Muscle of arm (tissue), 14 donors: ENCODE results near the gene CEP152. TPM values are rescaled to one million over a fixed set of nuclear protein-coding genes. Genes with fewer than 3 reads are reported as not detected.
A peak's percentile ranks its signal among the peaks of the same experiment; 100 is the strongest.
"Not testable (repeated sequence)": the region's sequence is repeated elsewhere in the genome, so short reads cannot be mapped to it uniquely, and the experiment has no call there.

Experiments used
- DNase-seq: peaks from one replicate; pipeline ENCODE4 v3.0.0-alpha.2; 2013
- long read RNA-seq, 11 donors: transcript quantifications; one replicate each; lab custom pipeline, GENCODE V29; 2026
- polyA plus RNA-seq, 12 donors: library from polyadenylated mRNA; unstranded; fragments of 120-200 nt; gene quantifications; one replicate each; pipeline ENCODE4 v1.2.1, GENCODE V29; 2013; ENCODE audit not compliant: insufficient read length in 12 of 12

CEP152 gene, protein sequence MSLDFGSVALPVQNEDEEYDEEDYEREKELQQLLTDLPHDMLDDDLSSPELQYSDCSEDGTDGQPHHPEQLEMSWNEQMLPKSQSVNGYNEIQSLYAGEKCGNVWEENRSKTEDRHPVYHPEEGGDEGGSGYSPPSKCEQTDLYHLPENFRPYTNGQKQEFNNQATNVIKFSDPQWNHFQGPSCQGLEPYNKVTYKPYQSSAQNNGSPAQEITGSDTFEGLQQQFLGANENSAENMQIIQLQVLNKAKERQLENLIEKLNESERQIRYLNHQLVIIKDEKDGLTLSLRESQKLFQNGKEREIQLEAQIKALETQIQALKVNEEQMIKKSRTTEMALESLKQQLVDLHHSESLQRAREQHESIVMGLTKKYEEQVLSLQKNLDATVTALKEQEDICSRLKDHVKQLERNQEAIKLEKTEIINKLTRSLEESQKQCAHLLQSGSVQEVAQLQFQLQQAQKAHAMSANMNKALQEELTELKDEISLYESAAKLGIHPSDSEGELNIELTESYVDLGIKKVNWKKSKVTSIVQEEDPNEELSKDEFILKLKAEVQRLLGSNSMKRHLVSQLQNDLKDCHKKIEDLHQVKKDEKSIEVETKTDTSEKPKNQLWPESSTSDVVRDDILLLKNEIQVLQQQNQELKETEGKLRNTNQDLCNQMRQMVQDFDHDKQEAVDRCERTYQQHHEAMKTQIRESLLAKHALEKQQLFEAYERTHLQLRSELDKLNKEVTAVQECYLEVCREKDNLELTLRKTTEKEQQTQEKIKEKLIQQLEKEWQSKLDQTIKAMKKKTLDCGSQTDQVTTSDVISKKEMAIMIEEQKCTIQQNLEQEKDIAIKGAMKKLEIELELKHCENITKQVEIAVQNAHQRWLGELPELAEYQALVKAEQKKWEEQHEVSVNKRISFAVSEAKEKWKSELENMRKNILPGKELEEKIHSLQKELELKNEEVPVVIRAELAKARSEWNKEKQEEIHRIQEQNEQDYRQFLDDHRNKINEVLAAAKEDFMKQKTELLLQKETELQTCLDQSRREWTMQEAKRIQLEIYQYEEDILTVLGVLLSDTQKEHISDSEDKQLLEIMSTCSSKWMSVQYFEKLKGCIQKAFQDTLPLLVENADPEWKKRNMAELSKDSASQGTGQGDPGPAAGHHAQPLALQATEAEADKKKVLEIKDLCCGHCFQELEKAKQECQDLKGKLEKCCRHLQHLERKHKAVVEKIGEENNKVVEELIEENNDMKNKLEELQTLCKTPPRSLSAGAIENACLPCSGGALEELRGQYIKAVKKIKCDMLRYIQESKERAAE (N-terminal part only)
- 1 to 10 TPM in 11 of 12 donors, not detected in 1; 1.7 to 7.9 (median 4.3) TPM for polyA plus RNA-seq
- long read RNA-seq, donor 1 = 0 reads
- long read RNA-seq, donor 2 = 0 reads
- long read RNA-seq, donor 3, partial matches to known transcripts = 0 of 1 reads
- long read RNA-seq, donor 3, other reads (novel, unspliced or antisense) = 0 of 1 reads
- long read RNA-seq, donor 4 = 0 reads
- long read RNA-seq, donor 5 = 0 reads
- long read RNA-seq, donor 6 = 0 reads
- long read RNA-seq, donor 7 = 0 reads
- long read RNA-seq, donor 8 = 0 reads
- long read RNA-seq, donor 9 = 0 reads
- long read RNA-seq, donor 10 = 0 reads
- long read RNA-seq, donor 11 = 0 reads

DNA sequence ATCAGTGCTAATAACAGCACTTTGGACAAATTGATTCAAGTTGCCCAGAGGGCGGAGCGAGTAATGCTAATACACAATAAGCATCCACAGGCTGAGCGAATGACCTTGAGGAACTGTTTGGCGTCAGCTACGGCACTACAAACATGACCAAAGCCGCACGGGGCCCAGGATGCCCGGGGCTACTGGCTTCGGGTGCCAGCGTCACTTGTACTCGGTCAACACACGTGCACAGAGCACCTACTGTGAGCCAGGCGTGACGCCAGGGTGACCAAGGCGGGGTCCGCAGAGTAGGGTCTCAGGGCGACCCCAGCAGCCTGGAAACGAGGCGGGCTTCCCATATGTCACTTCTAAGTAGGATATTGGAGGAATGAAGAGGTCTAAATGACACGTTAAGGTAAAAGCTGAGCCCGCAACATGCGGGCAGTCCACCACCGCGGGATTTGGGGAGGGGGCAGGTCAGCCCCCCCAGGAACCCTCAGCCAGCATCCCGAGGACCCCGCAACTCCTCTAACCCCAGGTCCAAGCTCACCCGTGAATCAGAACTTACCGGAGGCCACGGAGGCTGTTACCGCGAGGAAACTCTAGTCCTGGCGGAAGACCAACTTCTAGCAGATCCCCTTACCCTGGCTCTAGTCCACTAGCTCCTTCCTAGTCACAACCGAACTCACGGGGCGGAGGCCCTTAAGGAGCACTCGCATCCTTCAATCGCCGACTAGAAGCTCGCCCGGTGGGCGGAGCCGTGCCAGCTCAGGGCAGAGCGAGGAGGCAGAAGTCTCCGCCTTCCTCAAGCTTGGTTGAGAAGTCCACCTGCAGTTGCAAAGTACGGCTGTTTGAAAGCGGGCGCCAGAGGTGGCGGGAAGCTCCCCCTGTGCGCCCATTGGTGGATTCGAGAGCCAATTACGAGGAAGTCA, at the start of gene CEP152:
Gene CEP152 (minus strand): TSS at position 656 of the 911 bp plus-strand sequence. CDS start 5,420 bp downstream, outside the sequence.
- peak; percentile 96 for DNase-seq

DNA sequence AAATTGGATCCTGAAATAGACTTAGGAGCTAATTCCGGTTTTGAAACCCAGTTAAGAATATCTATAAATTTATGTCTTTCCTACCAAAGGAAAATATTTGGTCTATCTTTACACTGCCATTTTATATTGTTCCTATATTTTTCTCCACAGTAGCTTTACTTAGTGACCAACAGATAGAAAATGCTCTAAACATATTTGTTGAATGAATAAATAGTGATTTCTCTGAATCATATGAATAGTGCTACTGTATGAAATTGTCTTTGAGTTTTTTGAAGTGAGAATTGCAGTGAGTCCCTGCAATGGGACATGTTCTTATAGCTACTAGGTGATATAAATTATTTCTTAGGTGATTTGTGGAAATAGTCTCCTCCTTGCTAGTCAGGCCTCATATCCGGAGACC, 48.6 kb upstream of the CEP152 start:
- DNase-seq = no peak

DNA sequence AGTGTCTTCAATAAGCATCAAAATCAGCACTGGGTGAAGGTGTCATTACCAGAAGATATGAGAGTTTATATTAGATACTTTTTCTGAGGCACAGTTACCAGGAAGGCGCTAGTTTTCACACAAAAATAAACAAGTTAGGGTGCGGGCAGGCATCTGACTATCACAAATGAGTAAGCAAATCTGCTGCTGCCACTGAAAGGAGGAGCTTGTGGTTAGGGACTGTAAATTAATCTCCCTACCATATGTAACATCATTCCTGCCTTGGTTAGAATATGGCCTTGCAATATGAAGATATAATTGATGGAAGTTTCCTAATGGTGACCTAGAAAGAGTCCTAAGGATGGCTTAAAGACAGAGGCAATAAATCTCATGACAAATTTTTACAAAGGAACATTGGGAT, 47.5 kb upstream of the CEP152 start:
- DNase-seq = no peak

DNA sequence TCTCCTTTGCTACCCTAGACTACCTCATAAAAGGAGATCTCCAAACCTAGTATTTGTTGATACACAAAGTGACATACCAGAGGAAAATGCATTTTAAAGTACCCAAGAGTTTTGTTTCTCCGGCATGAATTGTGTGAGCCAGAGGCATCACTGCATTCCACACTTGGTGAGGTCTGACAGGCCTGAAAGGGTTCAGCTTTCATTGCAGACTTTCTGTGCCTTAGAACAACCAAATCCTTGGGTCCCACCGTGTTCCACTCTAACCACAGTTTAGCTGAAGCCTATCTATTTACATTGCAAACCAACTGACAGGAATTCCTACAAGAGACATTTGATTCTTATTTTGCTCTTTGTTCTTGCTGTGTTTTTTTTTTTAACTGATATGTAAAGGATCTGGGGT, 46.1 kb upstream of the CEP152 start:
- DNase-seq = no peak

DNA sequence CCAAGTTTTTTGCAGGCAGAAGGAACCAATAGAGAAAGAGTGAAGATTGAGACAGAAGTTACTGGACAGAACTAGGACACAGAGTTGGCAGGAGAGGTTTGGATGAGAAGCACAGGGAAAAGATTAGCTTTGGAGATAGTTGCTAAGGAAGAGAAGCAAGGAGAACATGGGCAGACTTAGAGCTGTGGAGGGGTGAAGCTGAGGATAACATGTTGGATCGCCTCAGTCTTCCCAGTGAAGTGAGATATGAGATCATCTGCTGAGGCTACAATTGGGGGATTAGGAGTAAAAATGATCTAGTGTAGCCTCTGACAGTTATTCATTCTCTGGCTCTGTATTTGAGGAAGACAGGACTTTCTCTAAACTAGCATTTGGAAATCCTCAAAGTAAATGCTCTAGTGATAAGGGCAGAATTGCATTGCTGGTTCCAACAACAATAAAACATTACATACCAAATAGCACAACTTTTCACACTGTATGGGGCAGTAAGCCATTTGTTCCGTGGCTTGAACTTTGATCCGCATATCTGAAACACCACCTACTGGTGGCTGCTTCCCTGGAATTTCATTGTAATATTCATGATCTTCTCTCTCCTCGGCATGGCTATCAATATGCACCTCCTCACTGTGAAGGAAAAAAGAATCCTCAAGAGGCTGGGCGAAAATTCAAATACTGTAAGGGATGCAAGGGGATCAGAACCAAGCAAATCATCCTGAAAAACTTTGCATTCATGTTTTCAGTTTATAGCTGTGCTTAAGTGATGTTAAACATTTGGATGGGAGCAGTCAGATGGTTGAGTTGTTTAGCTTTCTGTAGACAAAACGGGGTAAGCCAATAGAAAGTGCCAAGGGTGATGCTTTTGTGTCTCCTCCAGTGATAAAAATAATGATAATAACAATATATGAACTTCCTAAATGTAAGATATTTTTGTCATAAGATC, 44.9 kb upstream of the CEP152 start:
- peak; percentile 43 for DNase-seq

DNA sequence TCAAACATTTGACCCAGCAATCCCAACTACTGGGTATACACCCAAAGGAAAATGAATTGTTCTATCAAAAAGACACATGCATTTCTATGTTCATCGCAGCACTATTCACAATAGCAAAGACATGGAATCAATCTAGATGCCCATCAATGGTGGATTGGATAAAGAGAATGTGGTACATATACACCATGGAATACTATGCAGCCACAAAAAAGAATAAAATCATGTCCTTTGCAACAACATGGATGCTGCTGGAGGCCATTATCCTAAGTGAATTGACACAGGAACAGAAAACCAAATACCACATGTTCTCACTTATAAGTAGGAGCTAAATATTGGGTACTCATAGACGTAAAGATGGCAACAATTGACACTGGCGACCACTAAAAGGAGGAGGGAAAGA, 43.6 kb upstream of the CEP152 start:
- DNase-seq = not testable (repeated sequence)

DNA sequence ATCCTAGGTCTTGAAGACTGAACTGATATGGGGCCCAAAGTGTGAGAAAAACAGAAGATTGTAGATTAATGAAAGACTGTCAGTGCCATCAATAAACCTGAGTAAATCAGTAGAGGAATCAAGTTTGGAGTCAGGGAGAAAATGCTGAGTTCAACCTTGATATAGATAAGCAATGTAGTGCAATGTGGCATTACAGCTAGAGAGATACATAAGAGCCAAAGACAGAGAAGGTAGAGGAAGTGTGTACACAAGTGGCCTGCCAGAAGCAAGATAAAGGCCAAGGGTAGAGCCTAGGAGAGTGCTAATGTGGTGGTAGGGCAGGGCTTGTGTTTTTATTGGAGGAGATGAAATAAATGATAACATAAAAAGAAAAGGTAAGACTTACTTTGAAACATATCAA, 41.1 kb upstream of the CEP152 start:
- DNase-seq = no peak

DNA sequence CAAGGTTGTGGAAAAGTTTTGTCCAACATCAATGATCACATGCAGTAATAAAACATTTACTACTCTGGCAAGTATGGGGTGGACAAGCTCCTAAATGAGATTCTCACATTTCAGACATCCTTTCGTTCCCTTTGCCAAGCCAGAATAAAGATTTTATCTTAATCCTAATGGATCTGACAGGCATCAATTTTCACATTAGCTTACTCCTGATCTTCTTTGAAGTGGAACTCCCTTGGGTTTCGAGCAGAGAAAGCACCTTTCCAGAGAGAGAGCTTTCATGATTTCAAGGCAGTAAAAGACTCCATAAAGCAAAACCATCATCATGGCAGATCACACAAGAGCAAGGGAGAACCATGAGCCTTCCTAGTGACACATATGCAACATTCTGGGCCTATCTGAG, 39.8 kb upstream of the CEP152 start:
- no peak for DNase-seq

DNA sequence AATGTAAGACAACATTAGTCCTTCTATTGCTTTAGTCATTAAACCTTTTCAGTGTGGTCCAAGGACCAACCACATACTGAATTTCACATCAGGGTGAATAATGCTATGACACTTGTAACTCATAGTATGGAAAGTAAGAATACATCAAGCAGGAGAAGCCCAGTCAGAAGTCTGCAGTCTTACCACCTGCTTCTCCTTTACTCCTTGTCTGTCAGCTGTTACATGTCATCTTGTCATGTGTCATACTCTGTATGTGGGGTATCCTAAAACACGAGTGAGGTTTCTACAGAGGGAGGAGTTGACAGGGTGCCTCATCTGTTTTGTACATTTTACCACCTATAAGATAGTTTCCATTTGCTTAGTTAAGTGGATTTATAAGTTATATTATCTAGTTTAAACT, 34.3 kb upstream of the CEP152 start:
- no peak for DNase-seq

DNA sequence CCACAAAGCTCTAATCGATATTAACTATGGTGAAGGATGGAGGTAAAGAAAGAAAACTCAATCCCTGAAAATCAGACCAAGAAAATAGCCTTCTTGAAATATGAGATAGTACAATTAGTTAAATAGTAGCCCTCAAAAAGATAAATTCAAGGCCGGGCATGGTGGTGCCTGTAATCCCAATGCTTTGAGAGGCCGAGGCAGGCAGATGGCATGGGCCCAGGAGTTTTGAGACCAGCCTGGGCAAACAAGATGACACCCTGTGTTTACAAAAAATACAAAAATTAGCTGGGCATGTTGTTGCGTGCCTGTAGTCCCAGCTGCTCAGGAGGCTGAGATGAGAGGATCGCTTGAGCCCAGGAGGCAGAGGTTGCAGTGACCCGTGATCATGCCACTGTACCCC, 31.6 kb upstream of the CEP152 start:
- no peak for DNase-seq

DNA sequence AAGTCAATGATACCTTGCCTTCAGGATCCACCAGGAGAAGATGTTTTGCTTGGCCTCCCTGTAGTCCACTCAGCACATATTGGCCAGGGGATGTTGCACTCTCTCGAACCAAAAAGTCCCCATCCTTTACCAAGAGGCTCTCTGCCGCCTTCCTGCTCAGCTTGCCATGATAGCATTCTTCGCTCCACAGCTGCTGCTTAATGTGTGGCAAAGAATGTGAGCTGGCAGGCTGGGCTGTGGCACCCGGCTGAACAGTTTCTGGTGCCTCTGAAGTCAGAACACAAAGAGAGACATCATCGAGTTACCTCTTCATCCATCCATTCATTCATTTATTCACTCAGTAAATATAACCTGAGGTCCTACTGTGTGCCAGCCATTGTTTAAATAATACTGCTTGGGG, 23.9 kb upstream of the CEP152 start:
- no peak for DNase-seq

DNA sequence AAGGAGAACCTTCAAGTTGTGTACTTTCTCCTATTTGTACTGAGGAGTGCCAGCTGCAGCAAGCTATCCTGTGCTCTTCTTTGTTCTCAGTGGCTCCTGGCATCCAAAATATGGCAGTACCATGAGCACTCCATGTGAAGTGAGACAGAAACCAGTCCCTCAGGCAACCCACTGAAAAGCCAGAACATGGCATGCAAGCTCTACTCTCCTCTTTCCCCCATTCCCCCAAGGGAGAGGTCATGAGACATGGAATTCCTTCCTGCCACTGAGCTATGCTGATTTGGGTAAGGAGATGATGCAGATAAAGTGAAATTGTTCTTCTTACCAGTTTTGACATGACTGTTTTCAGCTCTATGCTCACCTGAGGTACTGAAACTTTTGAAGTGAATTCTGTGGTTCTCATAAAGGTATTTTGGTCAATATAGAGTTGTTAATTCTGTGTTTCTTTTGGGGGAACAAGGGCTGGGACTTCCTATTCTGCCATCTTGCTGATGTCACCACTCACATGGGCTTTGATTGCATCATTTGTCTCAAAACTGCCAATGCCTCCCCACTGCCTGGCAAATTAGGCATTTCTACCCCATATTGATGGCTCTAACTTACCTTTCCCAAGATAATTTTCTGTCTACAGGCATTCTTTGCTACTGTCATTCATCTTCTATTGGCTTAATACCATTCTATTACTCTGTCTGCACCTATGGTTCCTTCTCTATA, 22.8 kb upstream of the CEP152 start:
- no peak for DNase-seq

DNA sequence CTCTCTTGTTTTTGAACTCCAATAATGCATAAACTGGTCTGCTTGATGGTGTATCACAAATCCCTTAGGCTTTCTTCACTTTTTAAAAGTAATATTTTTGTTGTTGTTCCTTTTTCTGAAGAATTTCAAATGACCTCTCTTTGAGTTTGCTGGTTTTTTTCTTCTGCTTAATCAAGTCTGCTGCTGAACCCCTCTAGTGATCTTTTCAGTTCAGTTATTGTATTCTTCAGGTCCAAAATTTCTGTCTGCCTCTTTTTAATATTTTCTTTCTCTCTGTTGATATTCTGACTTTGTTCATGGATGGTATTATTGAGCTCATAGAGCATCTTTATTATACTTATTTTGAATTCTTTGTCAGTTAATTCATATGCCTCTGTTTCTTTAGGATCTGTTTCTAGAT, 21.8 kb upstream of the CEP152 start:
- no peak for DNase-seq

DNA sequence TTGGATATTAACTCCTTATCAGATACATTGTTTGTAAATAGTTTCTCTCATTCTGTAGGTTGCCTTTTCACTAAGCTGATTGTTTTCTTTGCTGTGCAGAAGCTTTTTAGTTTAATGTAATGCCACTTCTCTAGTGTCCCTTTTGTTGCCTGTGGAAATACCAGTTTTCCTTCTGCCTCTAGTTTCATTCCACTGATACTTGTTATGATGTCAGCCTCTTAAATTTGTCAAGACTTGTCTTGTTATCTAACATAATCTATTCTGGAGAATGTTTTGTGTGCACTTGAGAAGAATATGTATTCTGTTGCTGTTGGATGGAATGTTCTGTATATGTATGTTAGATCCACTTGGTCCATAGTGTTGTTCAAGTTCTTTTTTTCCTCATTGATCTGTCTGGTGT, 18.0 kb upstream of the CEP152 start:
- no peak for DNase-seq

DNA sequence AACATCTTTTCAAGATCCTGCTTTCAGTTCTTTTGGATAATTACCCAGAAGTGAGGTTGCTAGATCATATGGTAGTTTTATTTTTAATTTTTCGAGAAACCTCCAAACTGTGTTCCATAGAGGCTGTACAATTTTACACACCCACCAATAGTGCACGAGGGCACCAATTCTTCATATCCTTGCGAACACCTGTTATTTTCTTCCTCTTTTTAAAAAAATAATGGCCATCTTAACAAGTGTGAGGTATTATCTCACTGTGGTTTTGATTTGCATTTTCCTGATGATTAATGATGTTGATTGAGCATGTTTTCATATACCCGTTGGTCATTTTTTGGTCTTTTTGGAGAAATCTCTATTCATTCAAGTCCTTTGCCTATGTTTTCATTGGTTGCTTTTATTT, 17.6 kb upstream of the CEP152 start:
- no peak for DNase-seq

DNA sequence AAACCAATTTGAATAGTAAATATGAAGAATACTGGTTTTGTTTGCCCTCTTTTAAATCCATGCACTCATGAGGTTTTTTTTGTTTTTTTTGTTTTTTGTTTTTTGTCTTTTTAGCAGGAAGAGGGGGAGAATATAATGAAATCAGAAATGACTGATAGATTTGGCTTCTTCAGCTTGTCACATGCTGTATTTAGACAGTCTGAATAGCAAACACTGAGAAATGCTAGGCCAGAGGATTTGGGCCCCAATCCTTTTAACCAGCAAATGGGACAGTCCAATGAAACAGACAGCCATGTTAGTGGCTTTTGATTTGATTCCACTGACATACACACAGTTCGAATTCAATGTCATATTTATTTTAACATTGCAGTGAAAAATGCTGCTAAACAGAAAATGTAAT, 14.2 kb upstream of the CEP152 start:
- no peak for DNase-seq

DNA sequence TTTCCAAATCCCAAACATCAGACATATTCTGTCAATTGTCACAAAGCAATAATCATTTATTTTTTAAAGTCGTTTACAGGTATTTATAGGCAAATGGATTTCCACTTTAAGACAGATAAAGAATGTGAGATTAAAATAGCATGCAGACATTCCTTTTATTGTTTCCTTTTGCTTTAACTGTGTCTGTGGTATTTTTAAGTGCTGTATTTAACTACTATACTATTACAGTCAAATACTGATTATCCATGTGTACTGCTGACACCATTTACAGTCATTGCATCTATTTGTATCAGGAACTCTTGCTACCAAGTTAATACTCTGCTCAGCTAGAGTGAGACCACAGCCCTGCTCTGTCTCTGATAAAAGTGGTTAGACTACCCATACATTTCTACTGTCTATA, 12.8 kb upstream of the CEP152 start:
- DNase-seq = no peak

DNA sequence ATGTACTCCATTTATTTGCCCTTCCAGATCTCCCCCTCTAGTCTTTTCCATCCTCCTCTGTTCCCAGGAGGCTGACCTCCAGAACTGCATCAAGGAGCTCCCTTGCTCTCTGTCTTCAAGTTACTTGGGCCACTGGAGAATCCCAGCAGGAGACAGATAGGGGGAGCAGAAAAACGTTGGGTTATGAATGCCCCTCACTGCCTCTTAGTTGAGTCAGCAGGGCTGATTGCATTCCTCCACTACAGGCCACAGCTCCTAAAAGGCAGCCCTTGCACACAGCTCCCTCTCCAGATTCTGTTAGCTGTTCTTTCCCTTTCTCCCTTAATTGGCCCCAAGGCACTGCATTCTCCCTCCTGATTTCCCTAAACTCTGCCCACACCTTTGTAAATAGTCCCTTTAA, 12.4 kb upstream of the CEP152 start:
- no peak for DNase-seq
